Immature natural killer cell (primary cell): ENCODE results near the gene SPRYD3. TPM values are rescaled to one million over a fixed set of nuclear protein-coding genes. Genes with fewer than 3 reads are reported as not detected.
"Not testable (repeated sequence)": the region's sequence is repeated elsewhere in the genome, so short reads cannot be mapped to it uniquely, and the experiment has no call there.

Experiments used
- DNase-seq, 3 donors: peaks; one replicate each; pipeline ENCODE4 v3.0.0; 2022; ENCODE audit warnings: mixed read lengths in 1 of 3
- H3K27ac Mint-ChIP-seq, 6 donors: one replicate each; pipeline ENCODE4 v1.8.0; 2020; ENCODE audit warnings: mixed read lengths in 6 of 6, mild to moderate bottlenecking in 5 of 6, inconsistent platforms in 4 of 6, moderate library complexity in 3 of 6
- H3K27me3 Mint-ChIP-seq, 3 donors: one replicate each; pipeline ENCODE4 v1.8.0; 2020 to 2021; ENCODE audit warnings: low read depth in 3 of 3, mild to moderate bottlenecking in 3 of 3, mixed read lengths in 3 of 3, moderate library complexity in 3 of 3, inconsistent platforms in 1 of 3
- H3K36me3 Mint-ChIP-seq, 3 donors: one replicate each; pipeline ENCODE4 v1.8.0; 2020; ENCODE audit warnings: mixed read lengths in 3 of 3, inconsistent platforms in 2 of 3, mild to moderate bottlenecking in 2 of 3
- H3K4me1 Mint-ChIP-seq, 2 donors: one replicate each; pipeline ENCODE4 v1.8.0; 2020; ENCODE audit warnings: inconsistent platforms in 2 of 2, mild to moderate bottlenecking in 2 of 2, mixed read lengths in 2 of 2, moderate library complexity in 1 of 2
- H3K4me3 Mint-ChIP-seq, 5 donors: one replicate each; pipeline ENCODE4 v1.8.0; 2020; ENCODE audit warnings: mild to moderate bottlenecking in 5 of 5, mixed read lengths in 5 of 5, inconsistent platforms in 3 of 5, moderate library complexity in 3 of 5
- H3K9me3 Mint-ChIP-seq, 6 donors: one replicate each; pipeline ENCODE4 v1.8.0; 2020; ENCODE audit warnings: mild to moderate bottlenecking in 6 of 6, mixed read lengths in 6 of 6, inconsistent platforms in 4 of 6, moderate library complexity in 3 of 6
- polyA plus RNA-seq, 3 donors: library from polyadenylated mRNA; unstranded; fragments of 300-500 nt; fragmentation: Illumina TruSeq; gene quantifications; one replicate each; pipeline ENCODE4 v1.2.3, GENCODE V29; 2021

Gene SPRYD3
- polyA plus RNA-seq, 3 donors from 2014 or later, result 35.6 to 70.4 (median 59.6) TPM

- not testable (repeated sequence) for H3K27me3 Mint-ChIP-seq, H3K4me1 Mint-ChIP-seq, H3K4me3 Mint-ChIP-seq, H3K27ac Mint-ChIP-seq, H3K36me3 Mint-ChIP-seq, DNase-seq, H3K9me3 Mint-ChIP-seq
Measured at GRCh38 chr12:53112431-53112830, 33.2 kb upstream of the SPRYD3 start.

GRCh38 chr12:53107122-53107521 lies 27.9 kb upstream of the SPRYD3 start:
- peaks cover 15 to 22% of the 10 kb centered on the region in 2 donors for H3K4me1 Mint-ChIP-seq
- H3K9me3 Mint-ChIP-seq, result no peaks in the 10 kb centered on the region
- H3K27ac Mint-ChIP-seq, result no peak overlapping the region
- peaks cover 0 to 3% (median 0%) of the 10 kb centered on the region in 3 donors for H3K36me3 Mint-ChIP-seq
- H3K27me3 Mint-ChIP-seq, result peaks cover 2 to 4% (median 3%) of the 10 kb centered on the region in 3 donors
- no peak for DNase-seq
- H3K4me3 Mint-ChIP-seq, result no peak overlapping the region

- peaks cover 2 to 4% (median 3%) of the 10 kb centered on the region in 3 donors for H3K27me3 Mint-ChIP-seq
- H3K4me1 Mint-ChIP-seq, result peaks cover 15 to 22% of the 10 kb centered on the region in 2 donors
- H3K27ac Mint-ChIP-seq, result no peak overlapping the region
- no peaks in the 10 kb centered on the region for H3K36me3 Mint-ChIP-seq
- no peak for DNase-seq
- H3K4me3 Mint-ChIP-seq, result no peak overlapping the region
- no peaks in the 10 kb centered on the region for H3K9me3 Mint-ChIP-seq
Measured at GRCh38 chr12:53105712-53106439, 26.7 kb upstream of the SPRYD3 start.

- Mint-ChIP-seq H3K36me3 (no peaks in the 10 kb centered on the region), H3K4me1 (peaks cover 15 to 22% of the 10 kb centered on the region in 2 donors), H3K27me3 (peaks cover 2 to 4% (median 3%) of the 10 kb centered on the region in 3 donors), H3K27ac (no peak overlapping the region), H3K9me3 (no peaks in the 10 kb centered on the region), H3K4me3 (no peak overlapping the region)
- DNase-seq, result no peak
Measured at GRCh38 chr12:53105256-53105655, 26.1 kb upstream of the SPRYD3 start.

GRCh38 chr12:53103860-53104305 lies 24.7 kb upstream of the SPRYD3 start:
- Mint-ChIP-seq H3K36me3 (no peaks in the 10 kb centered on the region), H3K4me3 (no peak overlapping the region), H3K27ac (peak overlapping the region in 3 of 6 donors; percentile 3 to 40 (median 24)), H3K4me1 (peaks cover 21 to 30% of the 10 kb centered on the region in 2 donors), H3K9me3 (no peaks in the 10 kb centered on the region), H3K27me3 (peaks cover 2 to 4% (median 4%) of the 10 kb centered on the region in 3 donors)
- DNase-seq, result peak in 1 of 3 donors; percentile 17

- H3K27me3 Mint-ChIP-seq, result peaks cover 2 to 4% (median 4%) of the 10 kb centered on the region in 3 donors
- DNase-seq, result peak in 2 of 3 donors; percentile 15 to 24
- H3K4me3 Mint-ChIP-seq, result peak within 1 kb of the TSS in 2 of 5 donors; percentile 14 to 33
Measured at GRCh38 chr12:53102883-53103807, 24.0 kb upstream of the SPRYD3 start, which contains the start of gene SOAT2. SOAT2 (plus strand) TSS chr12:53103486; CDS start chr12:53103578, 92 bp downstream.

GRCh38 chr12:53101931-53102781 lies 23.0 kb upstream of the SPRYD3 start:
- no peaks in the 10 kb centered on the region for H3K36me3 Mint-ChIP-seq
- no peaks in the 10 kb centered on the region for H3K9me3 Mint-ChIP-seq
- DNase-seq, result no peak
- peak overlapping the region in 2 of 6 donors; percentile 17 to 19 for H3K27ac Mint-ChIP-seq
- peaks cover 2 to 4% (median 4%) of the 10 kb centered on the region in 3 donors for H3K27me3 Mint-ChIP-seq
- H3K4me3 Mint-ChIP-seq, result peak overlapping the region in 1 of 5 donors; percentile 14
- H3K4me1 Mint-ChIP-seq, result peaks cover 31 to 43% of the 10 kb centered on the region in 2 donors

More at GRCh38 chr12:53102883-53103807, 24.0 kb upstream of the SPRYD3 start, which contains the start of gene SOAT2:
- Mint-ChIP-seq H3K36me3 (no peaks in the 10 kb centered on the region), H3K27ac (peak within 1 kb of the TSS in 5 of 6 donors; percentile 3 to 77 (median 46)), H3K9me3 (no peaks in the 10 kb centered on the region), H3K4me1 (peaks cover 27 to 36% of the 10 kb centered on the region in 2 donors)

- no peak for DNase-seq
- Mint-ChIP-seq H3K36me3 (no peaks in the 10 kb centered on the region), H3K27ac (no peak overlapping the region), H3K4me1 (peaks cover 34 to 47% of the 10 kb centered on the region in 2 donors), H3K4me3 (no peak overlapping the region), H3K27me3 (peaks cover 2 to 7% (median 5%) of the 10 kb centered on the region in 3 donors), H3K9me3 (no peaks in the 10 kb centered on the region)
Measured at GRCh38 chr12:53101266-53101665, 22.1 kb upstream of the SPRYD3 start.

GRCh38 chr12:53100466-53101151 lies 21.4 kb upstream of the SPRYD3 start:
- H3K4me3 Mint-ChIP-seq, result no peak overlapping the region
- peaks cover 2 to 5% (median 5%) of the 10 kb centered on the region in 3 donors for H3K27me3 Mint-ChIP-seq
- DNase-seq, result no peak
- H3K9me3 Mint-ChIP-seq, result no peaks in the 10 kb centered on the region
- H3K27ac Mint-ChIP-seq, result no peak overlapping the region
- H3K36me3 Mint-ChIP-seq, result no peaks in the 10 kb centered on the region
- H3K4me1 Mint-ChIP-seq, result peaks cover 34 to 47% of the 10 kb centered on the region in 2 donors

- Mint-ChIP-seq H3K9me3 (no peaks in the 10 kb centered on the region), H3K27ac (peak overlapping the region in 1 of 6 donors; percentile 34), H3K4me3 (peak overlapping the region in 4 of 5 donors; percentile 30 to 60 (median 50)), H3K27me3 (peaks cover 3 to 5% (median 5%) of the 10 kb centered on the region in 3 donors), H3K36me3 (no peaks in the 10 kb centered on the region), H3K4me1 (peaks cover 34 to 46% of the 10 kb centered on the region in 2 donors)
- peak; percentile 78 to 82 (median 81) for DNase-seq
Measured at GRCh38 chr12:53099071-53099882, 20.1 kb upstream of the SPRYD3 start.

GRCh38 chr12:53098354-53098981 lies 19.3 kb upstream of the SPRYD3 start:
- Mint-ChIP-seq H3K4me1 (peaks cover 30 to 38% of the 10 kb centered on the region in 2 donors), H3K36me3 (no peaks in the 10 kb centered on the region), H3K4me3 (peak overlapping the region; percentile 57 to 85 (median 81)), H3K27ac (peak overlapping the region in 4 of 6 donors; percentile 34 to 72 (median 42)), H3K9me3 (no peaks in the 10 kb centered on the region), H3K27me3 (peaks cover 6 to 7% (median 7%) of the 10 kb centered on the region in 3 donors)
- no peak for DNase-seq
